Subcutaneous abdominal adipose tissue (tissue), 5 donors: Measurements from ENCODE around the gene SKAP2.
A peak's percentile ranks its signal among the peaks of the same experiment; 100 is the strongest.

ENCODE experiments used
- H3K27ac ChIP-seq: one replicate; pipeline ENCODE4 v1.7.0; 2013; ENCODE audit warnings: low read depth, mild to moderate bottlenecking, inconsistent platforms, low read length, moderate library complexity
- H3K27me3 ChIP-seq, 5 donors: one replicate each; pipeline ENCODE4 v1.7.0; 2013; ENCODE audit warnings: low read length in 5 of 5, inconsistent platforms in 1 of 5; ENCODE audit not compliant: control insufficient read depth in 5 of 5, insufficient read depth in 4 of 5
- H3K36me3 ChIP-seq, 5 donors: one replicate each; pipeline ENCODE4 v1.7.0; 2013; ENCODE audit warnings: low read length in 5 of 5; ENCODE audit not compliant: control insufficient read depth in 5 of 5, insufficient read depth in 5 of 5
- H3K4me1 ChIP-seq, 5 donors: one replicate each; pipeline ENCODE4 v1.7.0; 2013; ENCODE audit warnings: low read length in 5 of 5, mild to moderate bottlenecking in 3 of 5, moderate library complexity in 1 of 5; ENCODE audit not compliant: control insufficient read depth in 5 of 5, insufficient read depth in 5 of 5
- H3K4me3 ChIP-seq, 5 donors: one replicate each; pipeline ENCODE4 v1.7.0; 2013; ENCODE audit warnings: low read length in 5 of 5, low read depth in 1 of 5
- H3K9ac ChIP-seq, 5 donors: one replicate each; pipeline ENCODE4 v1.7.0; 2013; ENCODE audit warnings: low read length in 5 of 5, mild to moderate bottlenecking in 4 of 5, moderate library complexity in 3 of 5
- H3K9me3 ChIP-seq, 5 donors: one replicate each; pipeline ENCODE4 v1.7.0; 2013; ENCODE audit warnings: low read length in 5 of 5; ENCODE audit not compliant: control insufficient read depth in 5 of 5
- donor health status: healthy.
- donor health status: healthy.
- donor health status: healthy.
- donor health status: healthy.
- donor health status: healthy.

The SKAP2 gene

DNA sequence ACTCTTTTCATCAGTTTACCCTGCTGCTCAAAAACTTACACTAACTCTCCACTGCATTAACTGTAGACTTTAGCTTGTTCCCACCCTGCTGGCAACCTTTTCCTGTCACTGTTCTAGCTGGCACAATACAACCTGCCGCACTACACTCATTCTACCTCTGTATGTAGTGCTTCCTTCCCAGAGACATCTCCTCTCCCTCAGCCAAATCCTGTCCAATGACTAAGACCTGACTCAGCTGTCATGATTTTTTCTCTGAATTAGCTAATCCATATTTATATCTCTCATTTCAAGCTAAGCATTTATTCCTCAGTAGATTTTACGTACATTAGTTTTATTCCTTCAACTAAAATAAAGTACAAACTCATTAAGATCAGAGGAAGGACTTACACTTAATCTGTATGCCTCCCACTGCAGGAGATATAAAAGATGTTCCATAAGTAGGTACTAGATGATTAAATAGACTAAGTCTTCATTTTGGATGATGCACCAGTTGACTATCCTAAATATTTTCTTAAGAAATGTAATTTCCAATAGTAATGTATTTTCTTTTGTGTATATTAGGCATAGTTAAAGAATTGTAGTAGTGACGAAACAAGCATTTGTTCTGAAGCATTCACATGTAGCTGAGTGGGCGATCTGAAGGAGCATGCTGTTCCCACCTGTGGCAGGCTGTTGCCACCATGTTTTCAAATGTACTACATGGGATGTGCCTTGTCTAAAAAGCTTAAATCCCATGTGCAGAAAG lies 189.1 kb downstream of the SKAP2 start:
- Histone ChIP-seq H3K4me1 (no peaks in the 10 kb centered on the region), H3K4me3 (no peak overlapping the region), H3K9me3 (no peaks in the 10 kb centered on the region), H3K27me3 (no peaks in the 10 kb centered on the region), H3K36me3 (peaks cover 0 to 2% (median 0%) of the 10 kb centered on the region in 5 donors), H3K9ac (no peak overlapping the region), H3K27ac (no peak overlapping the region)

DNA sequence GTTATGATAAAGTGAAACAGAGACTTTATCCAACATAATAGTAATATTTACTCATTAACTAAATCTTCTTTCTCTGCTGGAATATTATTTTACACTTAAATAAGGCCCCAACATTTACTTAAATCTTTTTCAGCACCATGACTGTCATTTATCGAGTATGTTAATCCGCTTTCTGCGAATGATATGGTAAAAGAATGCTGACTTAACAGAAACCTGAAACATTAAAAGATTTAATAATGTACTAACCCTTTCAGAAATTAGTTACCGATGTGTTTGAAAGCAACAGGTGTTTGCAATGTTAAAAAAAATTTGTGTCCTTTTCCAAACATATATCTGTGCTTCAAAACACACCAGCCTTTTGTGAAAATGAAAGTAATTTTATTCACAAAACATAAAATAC lies 190.5 kb downstream of the SKAP2 start:
- Histone ChIP-seq H3K36me3 (peaks cover 0 to 2% (median 0%) of the 10 kb centered on the region in 5 donors), H3K9me3 (no peaks in the 10 kb centered on the region), H3K27ac (no peak overlapping the region), H3K4me1 (no peaks in the 10 kb centered on the region), H3K9ac (no peak overlapping the region), H3K4me3 (no peak overlapping the region), H3K27me3 (no peaks in the 10 kb centered on the region)

DNA sequence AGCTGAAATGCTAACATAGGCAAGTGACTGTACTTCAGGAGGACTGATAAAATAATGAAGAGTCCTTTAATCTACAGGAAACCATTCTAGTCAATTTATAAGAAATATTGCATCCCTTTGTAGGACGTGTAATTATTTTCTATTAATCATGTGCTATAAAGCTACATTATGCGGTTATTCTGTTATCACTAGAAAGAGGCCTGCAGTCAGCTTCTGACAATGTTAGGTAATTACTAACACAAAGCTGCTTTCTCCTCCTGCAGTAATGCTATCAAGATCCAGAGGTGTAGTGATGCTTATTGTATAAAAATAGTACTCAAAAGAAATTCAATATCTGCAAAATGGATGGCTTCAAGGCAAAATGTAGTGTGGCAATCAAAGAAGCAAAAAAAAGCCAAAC lies 191.1 kb downstream of the SKAP2 start:
- Histone ChIP-seq H3K36me3 (peaks cover 0 to 2% (median 0%) of the 10 kb centered on the region in 5 donors), H3K4me1 (no peaks in the 10 kb centered on the region), H3K4me3 (no peak overlapping the region), H3K9ac (no peak overlapping the region), H3K27ac (no peak overlapping the region), H3K9me3 (no peaks in the 10 kb centered on the region), H3K27me3 (no peaks in the 10 kb centered on the region)

DNA sequence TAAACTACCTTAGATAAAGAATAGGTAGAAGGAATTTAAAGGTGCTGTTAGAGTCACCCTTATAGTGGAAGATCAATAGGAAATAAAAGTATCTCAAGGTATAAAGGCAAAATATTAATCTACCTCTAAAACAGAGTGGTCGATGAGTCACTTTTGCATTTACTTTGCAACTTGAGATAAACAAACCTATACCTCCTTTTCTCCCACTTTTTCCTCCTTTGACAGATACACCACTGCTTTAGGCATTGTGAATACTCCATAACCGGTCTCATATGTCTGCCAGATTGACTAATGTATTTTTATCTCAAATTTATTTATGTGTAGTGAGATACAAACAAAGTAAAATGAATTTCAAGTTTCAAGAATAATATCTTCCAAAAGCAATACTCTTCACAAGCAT lies 193.5 kb downstream of the SKAP2 start:
- Histone ChIP-seq H3K9ac (no peak overlapping the region), H3K4me3 (no peak overlapping the region), H3K27ac (no peak overlapping the region), H3K27me3 (no peaks in the 10 kb centered on the region), H3K9me3 (no peaks in the 10 kb centered on the region), H3K36me3 (peaks cover 0 to 2% (median 0%) of the 10 kb centered on the region in 5 donors), H3K4me1 (peaks cover 0 to 16% (median 4%) of the 10 kb centered on the region in 5 donors)

DNA sequence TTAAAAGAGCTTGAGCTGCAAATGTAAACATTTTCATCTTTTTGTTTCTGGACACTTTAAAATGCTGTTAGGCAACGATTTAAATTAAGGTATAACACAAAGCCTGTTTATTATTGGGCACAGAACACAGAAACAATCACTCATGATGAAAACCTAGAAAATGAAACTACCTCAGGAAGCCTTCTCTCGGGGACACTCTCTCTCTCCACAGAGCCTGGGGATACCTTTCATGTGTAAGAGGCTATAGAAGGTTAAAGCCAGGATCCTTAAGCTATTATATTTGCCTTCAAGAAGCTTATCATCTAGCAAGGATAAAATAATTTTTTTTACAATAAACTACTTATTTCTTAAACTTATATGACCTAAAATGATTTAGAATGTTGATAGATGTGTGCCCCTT lies 194.1 kb downstream of the SKAP2 start:
- H3K36me3 ChIP-seq = peaks cover 0 to 2% (median 0%) of the 10 kb centered on the region in 5 donors
- H3K9ac ChIP-seq = no peak overlapping the region
- no peaks in the 10 kb centered on the region for H3K9me3 ChIP-seq
- no peaks in the 10 kb centered on the region for H3K27me3 ChIP-seq
- H3K27ac ChIP-seq = no peak overlapping the region
- peaks cover 0 to 20% (median 6%) of the 10 kb centered on the region in 5 donors for H3K4me1 ChIP-seq
- H3K4me3 ChIP-seq = no peak overlapping the region

DNA sequence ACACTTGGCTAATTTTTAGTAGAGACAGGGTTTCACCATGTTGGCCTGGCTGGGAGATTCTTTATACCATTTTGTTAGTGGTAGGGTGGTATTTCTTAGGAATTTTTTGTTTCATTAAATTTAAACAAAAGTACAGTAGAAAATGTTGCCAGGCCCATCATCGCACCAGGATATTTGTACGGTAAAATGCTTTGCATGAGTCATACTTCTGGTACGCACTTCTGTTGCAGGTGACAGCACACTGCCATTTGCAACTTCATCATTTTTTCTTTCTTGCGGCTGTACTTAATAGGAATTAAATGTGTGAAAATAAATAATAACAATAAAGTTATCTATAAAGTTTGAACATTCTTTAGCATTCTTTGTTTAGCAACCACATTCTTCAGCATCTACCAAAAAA lies 195.6 kb downstream of the SKAP2 start:
- Histone ChIP-seq H3K9me3 (no peaks in the 10 kb centered on the region), H3K36me3 (peaks cover 0 to 2% (median 0%) of the 10 kb centered on the region in 5 donors), H3K4me1 (peaks cover 2 to 35% (median 21%) of the 10 kb centered on the region in 5 donors), H3K4me3 (no peak overlapping the region), H3K27me3 (no peaks in the 10 kb centered on the region), H3K9ac (no peak overlapping the region), H3K27ac (no peak overlapping the region)

DNA sequence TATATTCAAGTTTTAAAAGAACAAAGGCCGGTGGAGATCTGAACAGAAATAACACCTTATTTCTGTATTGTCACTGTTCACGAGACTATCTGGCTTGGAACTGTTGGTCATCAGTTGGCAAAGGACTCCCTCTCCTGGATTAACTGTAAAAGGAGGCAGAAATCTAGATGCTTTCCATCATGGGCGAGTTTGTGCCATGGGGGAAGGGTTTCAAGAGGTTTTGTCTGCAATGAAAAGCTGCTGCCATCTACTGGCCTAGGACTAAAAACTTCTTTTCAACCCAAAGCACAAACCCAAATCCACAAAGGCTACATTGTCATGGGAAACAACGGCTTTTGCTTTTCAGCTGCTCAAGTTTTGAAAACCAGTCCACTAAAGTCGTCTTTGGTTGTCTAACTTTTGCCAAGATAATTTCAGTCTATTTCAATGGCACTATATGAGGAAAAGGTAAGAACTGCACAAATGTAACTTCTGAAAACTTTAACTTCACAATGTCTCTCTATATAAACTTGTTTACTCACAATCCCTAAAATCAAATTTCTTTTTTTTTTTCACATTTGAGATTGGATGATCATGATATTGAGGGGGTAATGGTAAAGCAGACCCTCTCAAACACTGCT lies 196.8 kb downstream of the SKAP2 start:
- Histone ChIP-seq H3K4me3 (no peak overlapping the region), H3K4me1 (peaks cover 2 to 39% (median 25%) of the 10 kb centered on the region in 5 donors), H3K27ac (no peak overlapping the region), H3K9ac (no peak overlapping the region), H3K27me3 (no peaks in the 10 kb centered on the region), H3K36me3 (no peaks in the 10 kb centered on the region), H3K9me3 (no peaks in the 10 kb centered on the region)

DNA sequence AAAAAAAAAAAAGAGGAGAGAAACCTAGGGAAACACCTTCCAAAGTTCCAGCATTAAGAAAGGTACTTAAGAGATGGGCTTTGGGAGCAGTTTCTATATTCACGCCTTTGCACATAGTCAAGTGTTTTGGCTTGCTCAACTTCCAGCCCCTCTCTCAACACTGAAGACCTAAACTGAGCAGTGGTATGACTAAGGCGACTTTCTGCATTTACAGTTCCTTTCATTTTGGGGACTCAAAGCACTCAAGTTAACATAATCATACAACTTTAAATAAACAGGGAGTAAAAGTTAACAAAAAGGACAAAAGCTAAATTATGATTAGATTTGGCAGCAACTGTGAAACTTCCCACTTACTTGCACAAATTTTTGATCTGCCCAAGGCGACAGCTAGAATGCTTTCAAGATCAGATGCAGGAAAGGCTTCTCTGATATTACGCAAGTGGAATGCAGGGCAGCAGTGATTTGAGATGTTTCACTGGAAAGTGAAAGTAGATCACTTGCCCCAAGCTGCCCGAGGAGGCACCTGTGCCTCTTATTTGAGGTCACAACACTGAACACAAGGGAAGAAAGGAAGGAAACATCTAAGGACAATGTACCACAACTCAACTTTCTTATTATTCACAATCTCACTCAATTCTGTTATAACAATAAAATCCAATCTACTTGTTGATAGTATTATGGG lies 199.5 kb downstream of the SKAP2 start:
- Histone ChIP-seq H3K4me1 (peaks cover 2 to 39% (median 25%) of the 10 kb centered on the region in 5 donors), H3K9me3 (no peaks in the 10 kb centered on the region), H3K36me3 (no peaks in the 10 kb centered on the region), H3K27ac (peak overlapping the region; percentile 75), H3K9ac (peak overlapping the region in 1 of 5 donors; percentile 0), H3K4me3 (peak overlapping the region in 3 of 5 donors; percentile 24 to 39 (median 27)), H3K27me3 (no peaks in the 10 kb centered on the region)

DNA sequence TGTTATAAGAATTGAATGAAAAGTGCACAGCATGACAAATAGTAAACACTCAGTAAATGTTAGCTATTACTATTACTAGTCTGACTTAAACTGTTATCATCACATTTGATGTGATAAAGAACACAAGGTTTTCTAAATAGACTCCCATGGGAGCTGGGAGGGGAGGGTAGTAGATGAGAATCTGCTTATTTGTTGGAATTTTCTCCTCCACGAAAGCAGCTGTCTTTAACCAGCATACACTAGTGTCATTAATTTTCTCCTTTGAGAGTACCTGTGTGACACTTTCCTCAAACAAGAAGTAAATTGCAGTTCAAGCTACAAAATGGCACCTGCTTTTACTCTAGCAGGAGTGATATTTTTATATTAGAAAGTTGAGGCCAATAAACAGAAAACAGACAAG lies 200.1 kb downstream of the SKAP2 start:
- H3K9me3 ChIP-seq = no peaks in the 10 kb centered on the region
- H3K4me1 ChIP-seq = peaks cover 2 to 39% (median 25%) of the 10 kb centered on the region in 5 donors
- H3K9ac ChIP-seq = no peak overlapping the region
- no peak overlapping the region for H3K4me3 ChIP-seq
- H3K27ac ChIP-seq = peak overlapping the region; percentile 75
- H3K36me3 ChIP-seq = no peaks in the 10 kb centered on the region
- no peaks in the 10 kb centered on the region for H3K27me3 ChIP-seq

DNA sequence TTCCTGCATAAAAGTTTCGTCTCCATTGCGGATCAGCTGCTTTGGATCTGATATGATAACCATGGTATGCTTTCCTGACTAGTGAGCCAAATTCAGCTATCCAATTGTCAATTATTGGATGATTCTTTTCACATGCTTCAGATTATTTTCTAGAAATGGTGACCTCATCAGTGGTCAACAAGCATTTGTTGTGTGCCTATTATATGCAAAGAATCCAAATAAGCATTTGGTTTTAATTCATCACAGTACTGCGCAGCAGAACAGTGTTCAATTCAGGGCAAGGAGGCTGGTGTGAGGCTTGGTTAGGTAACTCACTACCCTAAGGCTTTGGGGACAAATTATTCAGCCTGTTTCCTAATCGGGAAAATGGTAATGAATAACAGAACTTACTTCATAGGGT lies 200.5 kb downstream of the SKAP2 start:
- no peaks in the 10 kb centered on the region for H3K27me3 ChIP-seq

More for the DNA sequence above, 200.5 kb downstream of the SKAP2 start:
- no peak overlapping the region for H3K4me3 ChIP-seq
- H3K27ac ChIP-seq = peak overlapping the region; percentile 75
- no peaks in the 10 kb centered on the region for H3K9me3 ChIP-seq
- H3K9ac ChIP-seq = no peak overlapping the region
- peaks cover 2 to 39% (median 25%) of the 10 kb centered on the region in 5 donors for H3K4me1 ChIP-seq
- no peaks in the 10 kb centered on the region for H3K36me3 ChIP-seq
